ENCODE measurements around the gene MYL12B. TPM values are rescaled to one million over a fixed set of nuclear protein-coding genes. Genes with fewer than 3 reads are reported as not detected.
"Not testable (repeated sequence)": the region's sequence is repeated elsewhere in the genome, so short reads cannot be mapped to it uniquely, and the experiment has no call there.

The MYL12B gene
- total RNA-seq, 1 donor from 2014 or later = 228 TPM

DNA sequence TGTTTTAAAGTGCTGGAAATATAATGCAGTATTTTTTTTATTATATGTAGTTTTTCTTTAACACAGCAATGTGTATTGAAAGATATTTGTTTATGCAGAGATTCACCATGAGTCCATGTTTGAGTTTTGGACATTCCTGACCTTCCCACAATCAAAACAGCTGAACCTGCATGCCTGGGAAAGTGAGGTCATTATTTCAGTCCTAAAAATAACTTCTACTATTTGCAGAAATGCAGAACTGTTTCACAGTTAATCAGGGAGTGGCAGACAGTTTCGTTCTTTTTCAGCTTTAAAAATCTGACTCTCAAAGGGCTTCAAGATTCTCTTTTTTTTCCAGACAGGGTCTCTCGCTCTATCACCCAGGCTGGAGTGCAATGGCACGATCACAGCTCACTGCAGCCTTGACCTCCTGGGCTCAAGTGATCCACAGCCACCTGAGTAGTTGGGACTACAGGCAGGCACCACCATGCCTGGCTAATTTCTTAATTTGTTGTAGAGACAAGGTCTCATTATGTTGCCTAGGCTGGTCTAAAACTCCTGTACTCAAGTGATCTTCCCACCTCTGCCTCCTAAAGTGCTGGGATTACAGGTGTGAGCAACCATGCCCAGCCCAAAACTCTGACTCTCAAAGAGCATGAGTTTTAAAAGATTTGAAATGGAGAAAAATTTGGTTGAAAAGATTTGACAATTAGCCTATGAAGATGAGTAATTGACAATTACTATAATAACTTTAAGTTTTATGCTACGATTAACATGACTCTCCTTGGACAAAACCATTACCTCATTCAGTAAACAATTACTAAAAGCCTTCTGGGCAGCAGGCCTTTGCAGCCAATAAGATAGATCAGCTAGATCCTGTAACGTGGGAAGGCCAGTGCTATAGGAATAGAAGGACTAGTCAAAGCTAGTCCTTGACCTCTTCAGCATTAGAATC is 5.0 kb upstream of the MYL12B start:
- no peak for DNase-seq (ENCODE audit: low spot score)
- intact Hi-C loops (cut with DNase I) = no loop called here

DNA sequence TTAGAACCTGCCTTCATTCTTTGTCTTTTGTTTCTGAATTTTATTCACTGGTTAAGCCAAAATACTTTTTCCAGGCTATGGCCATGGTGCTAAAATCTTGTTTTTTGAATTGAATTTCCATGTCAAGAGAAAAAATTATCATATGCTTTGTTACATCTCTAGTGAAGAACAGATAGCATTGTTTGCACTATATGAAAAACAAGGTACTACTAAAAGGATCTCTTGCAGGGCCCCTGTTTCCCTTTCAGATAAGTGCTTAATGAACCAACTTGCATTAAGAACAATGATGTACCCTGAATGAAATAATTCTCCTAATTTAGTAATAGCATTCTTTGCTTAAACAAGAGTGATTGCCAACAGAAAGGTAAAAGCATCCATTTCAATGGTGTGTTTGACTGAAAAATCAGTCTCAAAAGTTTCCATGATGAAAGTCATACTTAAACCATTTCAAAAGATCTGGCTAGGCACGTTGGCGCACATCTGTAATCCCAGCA is 4.3 kb upstream of the MYL12B start:
- intact Hi-C loops (cut with DNase I) = no loop called here
- no peak for DNase-seq (ENCODE audit: low spot score)

DNA sequence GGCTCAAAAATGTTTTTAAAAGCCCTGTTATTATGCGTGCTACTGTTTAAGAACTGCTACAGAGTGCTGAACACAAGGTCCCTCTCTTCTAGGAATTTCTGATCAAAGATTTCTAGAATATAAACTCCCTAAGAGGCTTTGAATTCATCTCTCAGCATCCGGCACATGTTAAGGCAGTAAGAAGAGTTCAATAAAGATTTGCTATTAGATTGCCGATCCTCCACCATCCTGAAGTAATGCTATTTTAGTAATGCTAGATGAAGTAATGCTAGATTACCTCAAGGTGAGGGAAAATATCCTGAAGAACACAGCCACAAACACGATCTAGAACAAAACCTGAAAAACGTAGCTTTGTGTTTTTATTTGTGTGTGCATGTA is 949 bp upstream of the MYL12B start:
- intact Hi-C loops (cut with DNase I) = loop anchor here (5.0 to 10.0 kb wide), 3 partner anchors 191 to 514 kb away; partner anchors contain the start of gene TGIF1

DNA sequence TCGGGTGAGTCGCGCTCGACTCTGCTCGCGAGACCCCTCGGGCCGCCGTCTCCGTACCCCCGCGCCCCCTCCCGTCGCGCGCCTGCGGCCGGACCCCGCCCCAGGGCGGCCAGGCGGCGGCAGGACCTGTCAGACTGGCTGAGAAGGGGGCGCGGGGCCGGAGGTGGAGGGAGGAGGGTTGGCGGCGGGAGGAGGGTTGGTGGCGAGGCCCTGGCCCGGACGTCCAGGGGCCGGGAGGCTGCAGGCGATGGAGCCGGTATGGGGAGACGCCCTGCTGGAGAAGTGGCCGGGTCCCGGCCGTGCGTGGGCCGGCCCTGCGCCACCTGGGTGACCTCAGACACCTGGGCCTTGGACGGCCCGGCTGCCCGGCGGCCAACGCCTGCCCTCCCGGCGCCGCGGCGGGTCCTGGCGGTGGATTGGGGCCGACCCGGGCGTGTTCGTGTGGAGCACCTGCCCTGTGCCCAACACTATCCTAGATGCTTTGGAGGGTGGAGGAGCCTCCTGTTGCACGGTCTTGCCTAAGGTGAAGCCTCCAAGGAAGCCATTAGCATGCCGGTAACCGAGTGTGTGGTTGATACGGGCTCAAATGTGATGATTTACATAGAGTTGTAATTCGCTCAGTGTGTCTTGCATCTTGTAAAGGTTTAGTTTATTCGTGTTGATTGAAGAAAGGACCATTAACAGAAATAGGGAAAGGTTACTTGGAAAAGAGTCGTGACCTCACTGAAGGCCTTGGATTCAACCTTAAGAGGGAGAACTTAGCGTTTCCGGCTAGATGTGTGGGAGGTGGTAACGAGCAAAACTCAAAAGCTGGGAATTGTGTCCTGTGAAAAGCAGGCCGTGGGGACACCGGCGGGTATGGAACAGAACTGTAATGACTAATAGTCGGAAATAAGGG is 550 bp downstream of the MYL12B start:
- peak; percentile 78 for DNase-seq (ENCODE audit: low spot score)
- intact Hi-C loops (cut with DNase I) = loop anchor here (5.0 to 10.0 kb wide), 3 partner anchors 190 to 512 kb away; partner anchors contain the start of gene TGIF1

More for the DNA sequence above, 949 bp upstream of the MYL12B start:
- no peak for DNase-seq (ENCODE audit: low spot score)

DNA sequence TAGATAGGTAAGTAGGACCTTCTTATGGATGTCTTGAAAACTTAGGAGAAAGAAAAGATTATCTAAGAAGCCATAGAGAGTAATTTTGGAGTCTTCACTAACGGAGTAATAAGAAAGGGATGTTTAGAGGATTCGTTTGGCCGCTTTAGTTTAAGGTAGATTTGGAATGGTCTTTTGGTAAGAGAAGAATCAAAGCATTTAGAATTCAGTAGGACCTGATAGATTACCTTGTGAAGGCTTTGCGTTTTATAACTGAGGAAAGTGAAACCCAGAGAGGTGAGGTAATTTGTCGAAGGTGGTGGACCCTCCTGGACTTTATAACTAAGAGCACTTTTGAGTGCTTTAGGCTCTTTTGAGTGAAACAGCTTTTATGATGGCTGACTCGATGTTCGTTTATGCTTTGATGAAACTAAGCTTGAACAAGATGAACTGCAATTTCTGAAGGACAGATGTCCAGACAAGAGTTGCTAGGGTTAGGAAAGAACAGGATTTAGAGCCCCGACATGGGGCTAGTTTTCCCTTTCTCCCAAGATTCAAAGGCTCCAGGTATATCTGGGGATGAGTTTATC is 1.3 kb downstream of the MYL12B start:
- no peak for DNase-seq (ENCODE audit: low spot score)
- intact Hi-C loops (cut with DNase I) = loop anchor here (5.0 to 10.0 kb wide), 3 partner anchors 189 to 512 kb away; partner anchors contain the start of gene TGIF1

DNA sequence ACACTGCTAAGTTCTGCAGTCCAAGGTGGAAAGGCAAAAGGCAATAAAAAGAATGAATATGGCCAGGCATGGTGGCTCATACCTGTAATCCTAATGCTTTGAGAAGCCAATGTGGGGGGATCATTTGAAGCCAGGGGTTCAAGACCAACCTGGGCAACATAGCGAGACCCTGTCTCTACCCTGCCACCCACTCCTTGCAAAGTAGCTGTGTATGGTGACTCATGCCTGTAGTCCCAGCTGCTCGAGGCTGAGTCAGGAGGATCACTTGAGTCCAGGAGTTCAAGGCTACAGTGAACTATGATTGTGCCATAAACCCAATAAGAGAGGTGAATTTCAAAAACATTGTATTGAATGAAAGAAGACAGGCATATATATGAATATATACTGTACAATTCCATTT is 2.4 kb downstream of the MYL12B start:
- no peak for DNase-seq (ENCODE audit: low spot score)
- intact Hi-C loops (cut with DNase I) = loop anchor here (5.0 to 10.0 kb wide), 3 partner anchors 188 to 510 kb away; partner anchors contain the start of gene TGIF1

DNA sequence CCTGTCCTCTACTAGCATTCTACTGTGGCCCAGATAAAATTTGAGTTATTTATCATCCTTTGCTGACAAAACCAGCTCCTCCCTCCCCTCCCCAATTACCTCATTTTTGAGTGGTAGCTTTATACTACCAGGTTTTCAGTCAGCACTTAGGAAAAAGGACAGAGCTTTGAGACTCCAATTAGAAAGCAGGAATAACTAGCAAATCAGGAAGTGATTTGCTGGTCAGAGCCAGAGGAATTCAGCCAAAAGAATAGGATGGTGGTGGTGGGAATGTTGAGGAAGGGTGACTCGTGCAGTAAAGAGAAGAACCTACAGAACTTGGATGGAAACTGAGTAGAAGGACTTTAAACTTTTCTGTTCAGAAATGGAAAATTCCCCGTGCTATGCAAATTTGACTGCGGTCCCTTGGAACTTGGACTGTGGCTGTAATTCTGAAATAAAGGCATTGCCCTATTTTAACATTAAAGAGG is 3.7 kb downstream of the MYL12B start:
- intact Hi-C loops (cut with DNase I) = loop anchor here (10.0 kb wide), 1 partner anchor 509 kb away; no protein-coding TSS in a partner anchor
- no peak for DNase-seq (ENCODE audit: low spot score)

DNA sequence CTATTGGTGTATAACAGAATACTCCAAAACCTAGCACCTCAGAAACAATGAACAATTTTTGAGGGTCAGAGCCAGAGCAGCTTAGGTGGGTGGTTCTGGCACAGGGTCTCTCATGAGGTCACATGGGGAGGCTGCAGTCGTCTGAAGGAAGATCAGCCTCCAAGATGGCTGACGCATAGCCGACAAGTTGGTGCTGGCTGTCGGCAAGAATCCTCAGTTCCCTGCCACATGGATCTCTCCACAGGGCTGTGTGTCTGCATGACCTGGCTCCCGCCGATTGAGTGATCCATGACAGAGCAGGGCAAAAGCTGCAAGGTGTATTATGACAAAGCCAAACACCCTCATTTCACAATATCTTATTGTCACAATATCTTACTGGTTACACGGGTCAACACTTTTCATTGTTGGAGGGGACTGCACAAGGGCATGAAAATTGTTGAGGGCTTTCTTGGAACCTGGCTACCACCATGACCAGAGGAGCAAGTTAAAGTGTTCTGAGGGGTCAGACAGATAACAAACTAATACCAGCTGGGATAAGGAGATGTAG is 4.2 kb downstream of the MYL12B start:
- no peak for DNase-seq (ENCODE audit: low spot score)
- intact Hi-C loops (cut with DNase I) = loop anchor here (10.0 kb wide), 1 partner anchor 509 kb away; no protein-coding TSS in a partner anchor

DNA sequence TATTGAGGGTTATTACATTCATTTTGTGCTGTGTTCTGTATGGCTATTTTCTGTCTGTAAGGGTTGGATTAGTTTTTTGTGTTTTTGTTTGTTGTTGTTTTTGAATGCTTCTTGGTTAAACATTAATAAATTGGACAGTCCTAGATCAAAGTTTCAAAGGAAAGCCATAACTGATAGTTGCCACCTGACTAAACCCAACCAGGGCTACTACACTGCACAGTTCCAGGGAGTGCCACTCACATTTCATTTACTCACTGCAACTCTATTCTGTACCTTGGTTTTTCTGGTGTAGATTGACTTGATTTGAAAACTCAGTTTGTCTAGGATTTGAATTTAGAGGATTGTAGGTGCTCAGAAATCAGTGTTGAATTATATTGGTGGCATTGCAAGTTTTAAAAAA is 6.4 kb downstream of the MYL12B start:
- intact Hi-C loops (cut with DNase I) = loop anchor here (10.0 kb wide), 1 partner anchor 506 kb away; no protein-coding TSS in a partner anchor
- no peak for DNase-seq (ENCODE audit: low spot score)

DNA sequence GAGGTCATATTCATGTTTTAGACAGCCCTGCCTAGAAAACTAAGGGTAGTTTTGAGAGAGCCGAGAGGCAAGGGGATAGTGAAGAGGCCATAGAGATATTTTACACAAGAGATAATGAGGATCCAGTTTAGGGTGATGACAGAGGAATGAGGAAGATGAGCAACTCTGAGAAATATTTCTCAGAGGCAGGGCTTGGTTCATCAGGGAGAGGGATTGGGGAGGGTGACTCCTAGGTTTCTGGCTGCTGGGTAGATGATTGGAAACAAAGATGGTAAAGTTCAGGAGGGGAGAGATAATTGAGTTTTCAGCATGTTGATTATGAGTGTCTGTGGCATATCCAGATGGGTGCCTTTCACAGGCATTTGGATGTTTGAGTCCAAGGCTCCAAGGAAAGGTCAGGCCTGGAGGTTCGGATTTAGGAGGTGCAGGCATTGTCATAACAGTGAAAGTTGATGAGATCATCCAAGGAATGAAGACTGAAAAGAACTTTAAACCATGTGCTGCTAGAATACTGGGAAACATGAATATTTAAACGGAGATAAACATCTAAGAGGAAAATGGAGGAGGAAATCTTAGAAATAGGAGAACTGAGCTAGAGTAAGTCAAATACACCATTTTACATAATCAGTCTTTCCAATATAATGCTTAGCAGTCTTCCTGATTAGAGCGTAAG is 7.4 kb downstream of the MYL12B start:
- intact Hi-C loops (cut with DNase I) = loop anchor here (10.0 kb wide), 1 partner anchor 505 kb away; no protein-coding TSS in a partner anchor

DNA sequence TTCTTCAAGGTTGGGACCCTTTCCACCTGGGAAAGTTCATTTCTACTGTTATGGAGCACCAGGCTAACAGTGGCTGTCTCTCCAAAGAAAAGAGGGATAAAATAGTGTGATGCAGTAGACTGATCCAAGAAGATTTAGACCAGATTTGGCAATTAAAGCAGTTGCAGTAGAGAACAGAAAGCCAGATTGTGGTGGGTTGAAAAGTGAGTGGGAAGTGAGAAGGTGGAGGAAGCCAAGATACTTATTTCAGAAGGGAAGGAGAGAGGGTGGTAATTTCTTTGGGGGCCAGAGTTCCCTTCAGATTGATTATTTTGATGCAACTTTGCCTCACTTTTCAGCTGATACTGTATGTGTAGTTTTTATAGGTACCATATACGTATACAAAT is 8.0 kb downstream of the MYL12B start:
- no peak for DNase-seq (ENCODE audit: low spot score)
- intact Hi-C loops (cut with DNase I) = loop anchor here (10.0 kb wide), 1 partner anchor 505 kb away; no protein-coding TSS in a partner anchor

More for the DNA sequence above, 7.4 kb downstream of the MYL12B start:
- DNase-seq (ENCODE audit: low spot score) = no peak

DNA sequence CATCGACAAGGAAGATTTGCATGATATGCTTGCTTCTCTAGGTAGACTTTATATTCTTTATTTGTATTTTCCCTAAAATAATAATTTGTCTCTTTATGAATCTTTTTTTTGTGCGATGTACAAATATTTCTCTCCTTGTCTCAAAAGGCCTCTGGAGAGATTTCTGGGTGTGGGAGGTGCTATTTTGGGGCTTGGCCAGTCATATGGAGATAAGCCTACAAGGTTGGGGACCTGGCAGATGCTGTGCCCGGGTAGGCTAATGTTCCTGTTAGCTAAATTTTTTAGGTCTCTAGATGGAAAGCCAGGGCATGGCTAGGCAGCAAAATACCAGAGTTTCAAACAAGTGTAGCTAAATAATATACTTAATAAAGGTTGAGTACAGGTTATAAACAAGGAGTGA is 11.1 kb downstream of the MYL12B start:
- intact Hi-C loops (cut with DNase I) = no loop called here
- no peak for DNase-seq (ENCODE audit: low spot score)

DNA sequence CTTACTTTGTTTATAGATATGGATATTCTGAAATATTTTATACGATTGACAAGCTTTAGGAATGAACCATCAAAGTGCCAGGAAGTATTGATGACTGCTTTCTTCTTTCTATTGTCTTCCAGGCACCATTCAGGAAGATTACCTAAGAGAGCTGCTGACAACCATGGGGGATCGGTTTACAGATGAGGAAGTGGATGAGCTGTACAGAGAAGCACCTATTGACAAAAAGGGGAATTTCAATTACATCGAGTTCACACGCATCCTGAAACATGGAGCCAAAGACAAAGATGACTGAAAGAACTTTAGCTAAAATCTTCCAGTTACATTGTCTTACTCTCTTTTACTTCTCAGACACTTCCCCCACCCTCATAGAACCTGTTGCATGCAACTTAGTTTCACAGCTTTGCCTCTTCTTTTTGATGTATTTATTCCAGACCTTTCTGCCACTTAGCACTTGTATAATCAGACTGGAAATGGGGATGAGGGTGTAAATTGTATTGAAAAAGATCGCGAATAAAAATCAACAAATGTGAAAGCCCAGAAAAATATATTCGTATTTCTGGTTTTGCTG is 15.8 kb downstream of the MYL12B start:
- intact Hi-C loops (cut with DNase I); DNase-seq (ENCODE audit: low spot score): not testable (repeated sequence)

DNA sequence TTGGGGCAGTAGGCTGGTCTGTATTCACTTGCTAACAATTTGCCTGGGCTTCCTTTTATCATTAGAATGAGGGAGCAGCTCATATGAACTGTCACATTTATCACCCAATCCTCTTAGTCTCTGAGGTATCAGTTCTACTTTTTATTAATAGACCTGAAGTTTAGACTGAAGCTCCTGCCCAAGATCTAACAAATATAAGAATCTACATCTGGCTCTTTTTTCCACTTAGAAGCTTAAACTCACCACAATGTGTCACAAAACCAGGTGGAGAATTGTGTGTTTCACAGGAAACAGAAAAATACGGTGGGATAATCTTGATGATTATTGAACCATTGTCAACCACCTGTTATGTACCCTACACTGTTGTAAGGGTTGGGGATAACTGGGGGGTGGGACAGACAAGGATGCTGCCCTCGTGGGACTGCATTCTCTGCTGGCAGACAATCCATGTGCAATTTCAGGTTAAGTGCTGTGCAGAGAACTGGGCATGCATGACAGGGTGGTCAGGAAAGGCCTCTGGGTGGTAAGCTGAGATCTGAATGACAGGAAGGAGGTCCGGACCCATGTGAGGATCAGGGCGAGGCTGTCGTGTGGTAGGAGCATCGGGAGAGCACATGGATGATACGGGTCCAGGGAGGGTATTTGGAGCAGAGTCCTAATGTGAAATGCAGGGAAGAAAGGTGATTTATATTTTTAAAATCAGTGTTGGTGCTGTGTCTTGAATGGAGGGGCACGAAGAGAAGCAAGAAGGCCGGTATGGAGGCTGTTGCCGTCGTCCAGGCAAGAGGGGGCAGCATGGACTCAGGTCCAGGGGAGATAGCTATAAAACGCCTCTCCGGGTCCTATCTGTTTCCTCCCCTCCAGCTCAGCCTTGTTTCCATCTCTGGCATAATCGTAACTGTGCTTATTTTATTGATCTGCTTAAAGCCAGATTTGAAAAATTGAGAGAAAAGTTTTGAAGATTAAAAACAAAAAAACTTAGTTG is 17.6 kb downstream of the MYL12B start:
- no peak for DNase-seq (ENCODE audit: low spot score)
- intact Hi-C loops (cut with DNase I) = loop anchor here (2.0 to 5.0 kb wide), 3 partner anchors 308 to 593 kb away; no protein-coding TSS in a partner anchor

DNA sequence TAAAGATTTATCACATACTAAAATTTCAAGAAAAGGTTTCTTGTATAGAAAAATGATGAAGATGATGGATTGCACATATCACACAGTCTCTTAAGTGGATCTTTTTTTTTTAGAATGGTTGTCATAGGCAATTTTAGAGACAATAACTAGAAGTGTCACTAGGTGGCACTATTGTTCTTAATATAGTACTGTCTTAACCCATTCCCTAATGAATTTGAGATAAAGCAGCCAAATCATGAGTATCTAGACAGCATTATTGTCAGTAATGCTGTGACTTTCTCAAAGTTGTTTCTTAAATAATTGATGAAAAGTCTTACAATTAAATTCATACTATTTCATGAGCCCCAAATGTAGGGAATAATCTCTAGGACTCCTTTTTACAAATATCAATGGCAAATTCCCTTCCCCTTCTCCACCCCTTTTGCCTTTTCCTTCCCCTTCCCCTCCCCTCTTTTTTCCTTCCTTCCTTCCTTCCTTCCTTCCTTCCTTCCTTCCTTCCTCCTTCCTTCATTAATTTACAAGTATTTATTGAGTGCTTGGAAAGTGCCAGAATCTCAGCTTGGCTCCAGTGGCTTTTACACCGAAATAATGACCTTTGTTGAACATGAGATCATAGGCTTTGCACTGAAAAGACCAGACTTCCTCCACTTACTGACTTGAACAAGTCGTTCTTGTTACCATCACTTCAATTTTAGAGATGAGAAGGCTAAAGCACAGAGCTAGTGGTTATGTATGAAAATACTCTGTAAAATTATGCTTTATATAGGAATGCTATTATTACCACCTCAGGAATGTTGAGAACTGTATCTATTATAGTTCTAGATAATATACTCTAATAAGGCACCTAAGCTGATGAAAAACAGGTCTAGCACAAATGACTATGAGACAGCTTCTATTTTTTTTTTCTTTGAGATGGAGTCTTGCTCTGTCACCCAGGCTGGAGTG is 19.8 kb downstream of the MYL12B start:
- intact Hi-C loops (cut with DNase I) = loop anchor here (1.0 to 5.0 kb wide), 4 partner anchors 173 to 591 kb away; no protein-coding TSS in a partner anchor
- DNase-seq (ENCODE audit: low spot score) = no peak

Data from cardiac septum (tissue), 1 donor.